Retina (tissue), 1 donor: ENCODE data around the gene FRMPD1.
A peak's percentile ranks its signal among the peaks of the same experiment; 100 is the strongest.

ENCODE experiments used
- DNase-seq: peaks from one replicate; pipeline ENCODE4 v3.0.0-alpha.2; 2016

FRMPD1 gene

GRCh38 chr9:37683531-37684371 is 33.0 kb downstream of the FRMPD1 start:
- no peak for DNase-seq

- no peak for DNase-seq
Measured at GRCh38 chr9:37692622-37693221, 42.0 kb downstream of the FRMPD1 start.

GRCh38 chr9:37693260-37693659 is 42.5 kb downstream of the FRMPD1 start:
- no peak for DNase-seq

GRCh38 chr9:37694355-37694754 is 43.6 kb downstream of the FRMPD1 start:
- no peak for DNase-seq

- DNase-seq, result no peak
Measured at GRCh38 chr9:37696528-37696927, 45.8 kb downstream of the FRMPD1 start.

- DNase-seq, result no peak
Measured at GRCh38 chr9:37700131-37700530, 49.4 kb downstream of the FRMPD1 start.

GRCh38 chr9:37700900-37701299 is 50.1 kb downstream of the FRMPD1 start:
- DNase-seq, result no peak

- DNase-seq, result no peak
Measured at GRCh38 chr9:37705787-37706186, 55.0 kb downstream of the FRMPD1 start.

GRCh38 chr9:37706290-37706689 is 55.5 kb downstream of the FRMPD1 start:
- no peak for DNase-seq

GRCh38 chr9:37707748-37708147 is 57.0 kb downstream of the FRMPD1 start:
- no peak for DNase-seq

- no peak for DNase-seq
Measured at GRCh38 chr9:37710046-37710445, 59.3 kb downstream of the FRMPD1 start.

GRCh38 chr9:37715260-37715659 is 64.5 kb downstream of the FRMPD1 start:
- no peak for DNase-seq

- DNase-seq, result no peak
Measured at GRCh38 chr9:37715991-37716505, 65.3 kb downstream of the FRMPD1 start.

- no peak for DNase-seq
Measured at GRCh38 chr9:37719526-37719925, 68.8 kb downstream of the FRMPD1 start.

GRCh38 chr9:37727013-37727412 is 76.3 kb downstream of the FRMPD1 start:
- DNase-seq, result no peak

- no peak for DNase-seq
Measured at GRCh38 chr9:37729499-37729898, 78.7 kb downstream of the FRMPD1 start.

- no peak for DNase-seq
Measured at GRCh38 chr9:37730256-37730655, 79.5 kb downstream of the FRMPD1 start.

- no peak for DNase-seq
Measured at GRCh38 chr9:37730839-37731238, 80.1 kb downstream of the FRMPD1 start.

GRCh38 chr9:37732086-37732741 is 81.5 kb downstream of the FRMPD1 start:
- DNase-seq, result peak; percentile 18

GRCh38 chr9:37732952-37733351 is 82.2 kb downstream of the FRMPD1 start:
- no peak for DNase-seq

GRCh38 chr9:37739222-37739621 is 88.5 kb downstream of the FRMPD1 start:
- no peak for DNase-seq

- DNase-seq, result no peak
Measured at GRCh38 chr9:37740128-37740527, 89.4 kb downstream of the FRMPD1 start.

GRCh38 chr9:37740631-37741328 is 90.0 kb downstream of the FRMPD1 start:
- no peak for DNase-seq
